Activated effector memory CD4-positive, alpha-beta T cell treated with anti-CD3 and anti-CD28 coated beads, Interleukin-2, amount 50 U/mL, for 16 hours (primary cell): Measurements from ENCODE around the gene GOLGA6A.
"Not testable (repeated sequence)": the region's sequence is repeated elsewhere in the genome, so short reads cannot be mapped to it uniquely, and the experiment has no call there.

Experiments used
- DNase-seq: peaks from one replicate; pipeline ENCODE4 v3.0.0-alpha.2; 2020

GOLGA6A gene

GRCh38 chr15:74052271-74053260 lies 29.8 kb downstream of the GOLGA6A start:
- DNase-seq: not testable (repeated sequence)

GRCh38 chr15:74050556-74051234 lies 31.7 kb downstream of the GOLGA6A start:
- DNase-seq: no peak

GRCh38 chr15:74050127-74050526 lies 32.2 kb downstream of the GOLGA6A start:
- DNase-seq: no peak

- no peak for DNase-seq
Observed at GRCh38 chr15:74046275-74046674, 36.1 kb downstream of the GOLGA6A start.

GRCh38 chr15:74045636-74046274 lies 36.6 kb downstream of the GOLGA6A start:
- DNase-seq: no peak

GRCh38 chr15:74045184-74045583 lies 37.2 kb downstream of the GOLGA6A start:
- DNase-seq: no peak

GRCh38 chr15:74044267-74045110 lies 37.9 kb downstream of the GOLGA6A start:
- no peak for DNase-seq

GRCh38 chr15:74043425-74044266 lies 38.7 kb downstream of the GOLGA6A start:
- no peak for DNase-seq

- DNase-seq: no peak
Observed at GRCh38 chr15:74042603-74043424, 39.5 kb downstream of the GOLGA6A start.

GRCh38 chr15:74041777-74042435 lies 40.4 kb downstream of the GOLGA6A start:
- no peak for DNase-seq

- DNase-seq: no peak
Observed at GRCh38 chr15:74041311-74041756, 41.0 kb downstream of the GOLGA6A start.

- no peak for DNase-seq
Observed at GRCh38 chr15:74040109-74040850, 42.1 kb downstream of the GOLGA6A start.

GRCh38 chr15:74039656-74040010 lies 42.7 kb downstream of the GOLGA6A start:
- no peak for DNase-seq

GRCh38 chr15:74038707-74039655 lies 43.4 kb downstream of the GOLGA6A start:
- no peak for DNase-seq

- DNase-seq: no peak
Observed at GRCh38 chr15:74037171-74038117, 44.9 kb downstream of the GOLGA6A start.

GRCh38 chr15:74036271-74037170 lies 45.8 kb downstream of the GOLGA6A start:
- no peak for DNase-seq
